Activated naive CD4-positive, alpha-beta T cell treated with anti-CD3 and anti-CD28 coated beads, Interleukin-2, amount 50 U/mL, for 16 hours (primary cell): ENCODE measurements around the gene IL21R.
"Not testable (repeated sequence)": the region's sequence is repeated elsewhere in the genome, so short reads cannot be mapped to it uniquely, and the experiment has no call there.

Experiments
- DNase-seq: peaks from one replicate; pipeline ENCODE4 v3.0.0-alpha.2; 2020

Gene IL21R

GRCh38 chr16:27402964-27403600 is 1.1 kb downstream of the IL21R start:
- DNase-seq = peak; percentile 47

- DNase-seq = no peak
Measured at GRCh38 chr16:27403601-27403992, 1.6 kb downstream of the IL21R start.

- DNase-seq = no peak
Measured at GRCh38 chr16:27404163-27404823, 2.3 kb downstream of the IL21R start.

- DNase-seq = peak; percentile 86
Measured at GRCh38 chr16:27405546-27406451, 3.8 kb downstream of the IL21R start.

GRCh38 chr16:27406511-27407128 is 4.6 kb downstream of the IL21R start:
- DNase-seq = no peak

GRCh38 chr16:27407133-27407532 is 5.2 kb downstream of the IL21R start:
- no peak for DNase-seq

- DNase-seq = no peak
Measured at GRCh38 chr16:27408012-27408601, 6.1 kb downstream of the IL21R start.

- DNase-seq = no peak
Measured at GRCh38 chr16:27408602-27409031, 6.6 kb downstream of the IL21R start.

GRCh38 chr16:27409958-27410357 is 8.0 kb downstream of the IL21R start:
- not testable (repeated sequence) for DNase-seq

GRCh38 chr16:27410761-27411160 is 8.8 kb downstream of the IL21R start:
- DNase-seq = no peak

GRCh38 chr16:27413956-27414355 is 12.0 kb downstream of the IL21R start:
- no peak for DNase-seq

GRCh38 chr16:27414788-27415431 is 12.9 kb downstream of the IL21R start:
- DNase-seq = no peak

- no peak for DNase-seq
Measured at GRCh38 chr16:27417047-27417671, 15.2 kb downstream of the IL21R start.

- DNase-seq = no peak
Measured at GRCh38 chr16:27421961-27422740, 20.2 kb downstream of the IL21R start.

GRCh38 chr16:27424772-27425498 is 23.0 kb downstream of the IL21R start:
- DNase-seq = no peak

GRCh38 chr16:27425961-27426360 is 24.0 kb downstream of the IL21R start:
- DNase-seq = no peak

GRCh38 chr16:27426423-27427408 is 24.7 kb downstream of the IL21R start:
- peak; percentile 73 for DNase-seq

GRCh38 chr16:27427538-27427937 is 25.6 kb downstream of the IL21R start:
- DNase-seq = no peak
